Measurements from ENCODE around the gene LINC00237.

LINC00237 gene

DNA sequence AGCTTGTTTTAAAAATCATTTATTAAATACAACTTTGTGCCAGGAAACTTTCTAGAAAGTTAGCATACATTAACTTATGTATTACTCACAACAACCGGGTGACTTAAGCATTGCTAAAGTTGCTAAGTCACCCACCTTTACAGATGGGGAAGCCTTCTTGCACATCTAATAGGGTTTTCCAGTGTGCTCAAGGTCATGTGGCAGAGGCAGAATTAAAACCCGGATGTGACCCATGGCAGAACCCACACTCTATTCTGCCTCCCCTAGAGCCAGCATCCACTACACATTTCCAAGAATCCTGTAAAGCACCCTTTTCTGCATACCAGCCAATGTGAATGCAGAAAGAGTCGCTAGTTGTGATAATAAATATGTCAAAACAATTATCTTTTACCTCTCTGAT, 13.4 kb downstream of the LINC00237 start:
- no peak for TF ChIP-seq POLR2A (IDR thresholded peaks at IDR 0.05; ENCODE audit: extremely low read depth, insufficient read length)
- no peak for TF ChIP-seq MYC (IDR thresholded peaks at IDR 0.05; ENCODE audit: low read depth, low read length)
- TF ChIP-seq, protein P1, sequence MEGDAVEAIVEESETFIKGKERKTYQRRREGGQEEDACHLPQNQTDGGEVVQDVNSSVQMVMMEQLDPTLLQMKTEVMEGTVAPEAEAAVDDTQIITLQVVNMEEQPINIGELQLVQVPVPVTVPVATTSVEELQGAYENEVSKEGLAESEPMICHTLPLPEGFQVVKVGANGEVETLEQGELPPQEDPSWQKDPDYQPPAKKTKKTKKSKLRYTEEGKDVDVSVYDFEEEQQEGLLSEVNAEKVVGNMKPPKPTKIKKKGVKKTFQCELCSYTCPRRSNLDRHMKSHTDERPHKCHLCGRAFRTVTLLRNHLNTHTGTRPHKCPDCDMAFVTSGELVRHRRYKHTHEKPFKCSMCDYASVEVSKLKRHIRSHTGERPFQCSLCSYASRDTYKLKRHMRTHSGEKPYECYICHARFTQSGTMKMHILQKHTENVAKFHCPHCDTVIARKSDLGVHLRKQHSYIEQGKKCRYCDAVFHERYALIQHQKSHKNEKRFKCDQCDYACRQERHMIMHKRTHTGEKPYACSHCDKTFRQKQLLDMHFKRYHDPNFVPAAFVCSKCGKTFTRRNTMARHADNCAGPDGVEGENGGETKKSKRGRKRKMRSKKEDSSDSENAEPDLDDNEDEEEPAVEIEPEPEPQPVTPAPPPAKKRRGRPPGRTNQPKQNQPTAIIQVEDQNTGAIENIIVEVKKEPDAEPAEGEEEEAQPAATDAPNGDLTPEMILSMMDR (IDR thresholded peaks at IDR 0.05; ENCODE audit: low read depth, low read length), result no peak
- TF ChIP-seq, protein P2, sequence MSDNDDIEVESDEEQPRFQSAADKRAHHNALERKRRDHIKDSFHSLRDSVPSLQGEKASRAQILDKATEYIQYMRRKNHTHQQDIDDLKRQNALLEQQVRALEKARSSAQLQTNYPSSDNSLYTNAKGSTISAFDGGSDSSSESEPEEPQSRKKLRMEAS (IDR thresholded peaks at IDR 0.05; ENCODE audit: low read depth, low read length), result no peak
- no peak for DNase-seq (ENCODE audit: low read depth)
- no peak overlapping the region for H3K4me3 ChIP-seq (ENCODE audit: low read depth, low read length)

DNA sequence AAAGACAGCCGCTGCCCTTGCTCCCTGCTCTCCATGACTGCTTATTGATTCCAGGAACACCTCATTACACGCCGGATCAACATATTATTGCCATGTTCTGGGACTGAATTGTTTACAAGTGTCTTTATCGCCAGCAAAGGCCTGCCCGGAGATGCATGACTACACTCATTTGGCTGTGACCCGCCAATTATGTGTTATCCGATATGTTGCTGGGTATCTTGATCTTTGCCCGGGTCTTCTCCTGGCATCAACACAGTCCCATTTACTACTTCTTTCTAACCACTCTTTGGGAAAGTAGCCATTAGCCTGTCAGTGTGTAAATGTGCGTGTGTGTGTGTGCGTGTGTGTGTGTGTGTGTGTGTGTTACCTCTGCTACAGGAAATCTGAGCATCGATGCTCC, 15.4 kb downstream of the LINC00237 start:
- DNase-seq (ENCODE audit: low read depth), result no peak
- TF ChIP-seq POLR2A (IDR thresholded peaks at IDR 0.05; ENCODE audit: extremely low read depth, insufficient read length), result no peak
- no peak for TF ChIP-seq MYC (IDR thresholded peaks at IDR 0.05; ENCODE audit: low read depth, low read length)
- TF ChIP-seq, protein P2 (IDR thresholded peaks at IDR 0.05; ENCODE audit: low read depth, low read length), result no peak
- TF ChIP-seq, protein P1 (IDR thresholded peaks at IDR 0.05; ENCODE audit: low read depth, low read length), result no peak
- H3K4me3 ChIP-seq (ENCODE audit: low read depth, low read length), result no peak overlapping the region

DNA sequence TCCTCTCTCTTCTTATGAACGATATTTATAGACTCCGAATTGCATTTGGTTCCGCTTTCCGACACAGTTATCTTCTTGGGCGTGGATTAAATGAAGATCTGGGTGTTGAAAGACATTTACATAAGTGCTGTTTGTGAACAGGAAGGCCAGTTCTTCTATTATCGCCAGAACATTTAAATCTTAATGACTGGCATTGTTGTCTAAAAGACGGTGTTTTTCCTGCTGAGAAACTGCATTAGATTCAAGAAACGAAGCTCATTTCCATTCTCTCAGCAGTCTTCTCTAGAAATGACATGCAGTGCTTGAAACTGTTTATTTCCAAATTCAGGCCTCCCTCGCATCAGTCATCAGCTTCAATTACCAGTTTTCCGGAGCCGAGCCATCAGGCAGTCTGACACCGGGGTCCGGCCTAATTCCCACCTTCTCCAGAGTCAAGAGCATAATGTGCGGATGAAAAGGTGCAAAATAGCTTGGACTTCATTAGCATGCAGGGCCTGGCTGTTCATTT, 16.0 kb downstream of the LINC00237 start:
- TF ChIP-seq POLR2A (IDR thresholded peaks at IDR 0.05; ENCODE audit: extremely low read depth, insufficient read length) (no peak), MYC (IDR thresholded peaks at IDR 0.05; ENCODE audit: low read depth, low read length) (no peak)
- TF ChIP-seq, protein P1 (IDR thresholded peaks at IDR 0.05; ENCODE audit: low read depth, low read length), result no peak
- TF ChIP-seq, protein P2 (IDR thresholded peaks at IDR 0.05; ENCODE audit: low read depth, low read length), result no peak
- DNase-seq (ENCODE audit: low read depth), result peak; percentile 31
- no peak overlapping the region for H3K4me3 ChIP-seq (ENCODE audit: low read depth, low read length)

DNA sequence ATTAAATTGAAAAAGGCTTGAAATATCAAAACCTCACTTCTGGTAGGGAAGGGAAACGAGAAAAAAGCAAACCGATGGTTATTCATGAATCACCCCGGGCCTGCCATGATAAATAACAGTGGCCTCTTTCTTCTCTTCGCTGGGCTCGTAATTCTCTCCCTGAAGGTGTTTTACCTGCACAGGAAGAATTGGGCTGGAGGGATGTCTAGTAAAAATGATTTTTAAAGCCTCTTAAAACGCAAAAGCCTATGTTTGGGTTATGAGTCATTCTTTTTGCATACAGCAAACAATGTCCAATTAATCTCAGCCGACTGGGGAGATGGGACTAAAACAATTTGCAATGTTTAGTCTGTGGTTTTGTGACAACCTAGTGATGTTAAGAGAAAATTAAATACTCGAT, 16.8 kb downstream of the LINC00237 start:
- TF ChIP-seq POLR2A (IDR thresholded peaks at IDR 0.05; ENCODE audit: extremely low read depth, insufficient read length), result no peak
- TF ChIP-seq, protein P1 (IDR thresholded peaks at IDR 0.05; ENCODE audit: low read depth, low read length), result no peak
- TF ChIP-seq, protein P2 (IDR thresholded peaks at IDR 0.05; ENCODE audit: low read depth, low read length), result no peak
- TF ChIP-seq MYC (IDR thresholded peaks at IDR 0.05; ENCODE audit: low read depth, low read length), result no peak
- no peak for DNase-seq (ENCODE audit: low read depth)
- no peak overlapping the region for H3K4me3 ChIP-seq (ENCODE audit: low read depth, low read length)

DNA sequence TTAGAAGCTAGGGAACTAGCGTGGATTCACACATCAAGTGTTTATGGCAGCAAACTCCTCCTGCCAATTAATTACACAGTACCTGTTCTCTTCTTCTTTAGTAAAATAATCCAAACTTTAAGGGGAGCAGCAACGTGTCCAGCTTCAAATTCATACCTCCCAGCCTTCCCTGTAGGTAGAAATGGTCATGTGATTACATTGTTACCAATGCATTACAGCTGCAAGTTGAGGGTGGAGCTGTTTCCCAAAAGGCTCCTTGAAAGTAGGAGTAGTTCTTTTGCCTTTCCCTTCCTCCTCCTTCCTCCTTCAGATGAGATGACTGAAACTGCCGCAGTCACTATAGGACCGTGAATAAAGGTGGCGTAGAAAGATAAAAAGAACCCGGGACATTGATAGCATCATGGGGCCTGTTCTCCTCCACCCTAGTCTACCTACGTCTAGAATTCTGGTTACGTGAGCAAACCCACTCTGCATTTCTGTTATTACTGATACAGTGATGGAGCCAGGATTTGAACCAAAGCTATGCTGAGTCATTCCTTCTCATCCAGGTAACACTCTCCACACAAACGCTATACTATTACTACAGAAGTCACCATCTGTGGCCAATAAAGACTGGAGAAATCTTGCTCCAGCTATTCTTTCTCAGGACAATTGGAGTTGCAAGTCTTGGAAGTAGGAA, 18.2 kb downstream of the LINC00237 start:
- DNase-seq (ENCODE audit: low read depth), result no peak

More for the DNA sequence above, 18.2 kb downstream of the LINC00237 start:
- no peak overlapping the region for H3K4me3 ChIP-seq (ENCODE audit: low read depth, low read length)
- TF ChIP-seq POLR2A (IDR thresholded peaks at IDR 0.05; ENCODE audit: extremely low read depth, insufficient read length) (no peak), MYC (IDR thresholded peaks at IDR 0.05; ENCODE audit: low read depth, low read length) (no peak)
- TF ChIP-seq, protein P1 (IDR thresholded peaks at IDR 0.05; ENCODE audit: low read depth, low read length), result no peak

All from NB4 (cell line).